HCT116 (cell line): ENCODE measurements around the gene PLA2G2C. TPM values are rescaled to one million over a fixed set of nuclear protein-coding genes. Genes with fewer than 3 reads are reported as not detected.

Experiments
- ATAC-seq: fragments of 200-7000 bp; cut with Tn5 transposase; 2 replicates; pipeline ENCODE4 v1.9.1; 2020; ENCODE audit warnings: mild to moderate bottlenecking, moderate library complexity
- BruUV-seq: library from RNA; stranded (reverse); fragments of 400-500 nt; replicated peaks from 2 replicates; lab custom pipeline; 2021; lab: Mats Ljungman, UMichigan
- CTCF ChIA-PET: fragments of 300-600 bp; sonication (Branson Sonifier 250); formaldehyde crosslinking; loops from one replicate; lab custom pipeline; 2021; ENCODE audit warnings: antibody characterized with exemption; lab: Charles Lee
- POLR2A ChIA-PET: fragments of 300-600, 350-600 bp; sonication (Branson Sonifier 250); formaldehyde crosslinking; loops from one replicate; lab custom pipeline; 2021; ENCODE audit warnings: antibody characterized with exemption; lab: Charles Lee
- RAD21 ChIA-PET, 2 experiments: fragments of 300-600 bp; sonication (Branson Sonifier 250); formaldehyde crosslinking; loops; one replicate each; lab custom pipeline; 2023; ENCODE audit warnings: low total read pairs in 2 of 2; ENCODE audit not compliant: uncharacterized antibody in 2 of 2, unreplicated experiment in 2 of 2, low non-redundant PET in 1 of 2; lab: Charles Lee
- DNase-seq: peaks from one replicate; pipeline ENCODE4 v3.0.0-alpha.2; 2010; ENCODE audit warnings: low read depth, low spot score
- H2AFZ ChIP-seq: fragments of 200-600 bp; shearing (Covaris generic), sonication (generic); 2 replicates; pipeline ENCODE4 v1.6.1; 2017; ENCODE audit warnings: low read depth, mixed run types, mixed read lengths, antibody characterized with exemption, low read length; ENCODE audit not compliant: poor library complexity, severe bottlenecking
- H3K27ac ChIP-seq: 2 replicates; pipeline ENCODE4 v1.5.1; 2012; ENCODE audit warnings: low read depth, low read length
- H3K27me3 ChIP-seq: fragments of 200-600 bp; sonication (generic); 2 replicates; pipeline ENCODE4 v1.6.1; 2016; ENCODE audit warnings: mixed run types, low read length, mixed read lengths; ENCODE audit not compliant: insufficient read depth
- H3K36me3 ChIP-seq, 2 experiments: fragments of 200-500 bp in 1 of 2; fragments of 200-600 bp in 1 of 2; sonication (Bioruptor generic) in 1 of 2; sonication (generic) in 1 of 2; 2 replicates each; pipeline versions ENCODE4 v1.5.1 to v1.6.1; 2014 to 2016; ENCODE audit warnings: low read length in 2 of 2, inconsistent platforms in 1 of 2, mixed read lengths in 1 of 2, mixed run types in 1 of 2; ENCODE audit not compliant: insufficient read depth in 2 of 2, control insufficient read depth in 1 of 2
- H3K4me1 ChIP-seq, 2 experiments: fragments of 200-600 bp in 1 of 2; sonication (generic) in 1 of 2; 2 replicates each; pipeline versions ENCODE4 v1.5.1 to v1.6.1; 2012 to 2017; ENCODE audit warnings: low read length in 2 of 2, inconsistent platforms in 1 of 2, mild to moderate bottlenecking in 1 of 2, mixed read lengths in 1 of 2, mixed run types in 1 of 2, moderate library complexity in 1 of 2; ENCODE audit not compliant: insufficient read depth in 2 of 2, control insufficient read depth in 1 of 2
- H3K4me2 ChIP-seq: fragments of 200-600 bp; sonication (generic); 2 replicates; pipeline ENCODE4 v1.6.1; 2017; ENCODE audit warnings: mixed run types, low read length, mixed read lengths
- H3K4me3 ChIP-seq, 2 experiments: fragments of 200-600 bp in 1 of 2; sonication (generic) in 1 of 2; replicated peaks in 1 of 2; 2 replicates each; pipeline ENCODE4 v1.5.1; 2011 to 2016; ENCODE audit warnings: low read length in 2 of 2, control low read depth in 1 of 2, low read depth in 1 of 2, mild to moderate bottlenecking in 1 of 2, mixed read lengths in 1 of 2, mixed run types in 1 of 2
- H3K79me2 ChIP-seq: fragments of 200-600 bp; sonication (generic); 2 replicates; pipeline ENCODE4 v1.6.1; 2017; ENCODE audit warnings: mild to moderate bottlenecking, mixed run types, low read length, moderate library complexity, mixed read lengths; ENCODE audit not compliant: insufficient read depth
- H3K9ac ChIP-seq: fragments of 200-600 bp; sonication (generic); 2 replicates; pipeline ENCODE4 v1.6.1; 2016; ENCODE audit warnings: low read length, mixed read lengths
- H3K9me2 ChIP-seq: fragments of 200-600 bp; sonication (generic), shearing (Covaris generic); 2 replicates; pipeline ENCODE4 v1.6.1; 2017; ENCODE audit warnings: mixed run types, mild to moderate bottlenecking, moderate library complexity; ENCODE audit not compliant: insufficient read depth
- H3K9me3 ChIP-seq, 2 experiments: fragments of 200-500 bp in 1 of 2; fragments of 200-600 bp in 1 of 2; sonication (Bioruptor generic) in 1 of 2; sonication (generic) in 1 of 2; 2 replicates each; pipeline ENCODE4 v1.6.1; 2014 to 2017; ENCODE audit warnings: low read length in 2 of 2, mixed read lengths in 2 of 2, inconsistent platforms in 1 of 2, low read depth in 1 of 2, mild to moderate bottlenecking in 1 of 2, mixed run types in 1 of 2, moderate library complexity in 1 of 2; ENCODE audit not compliant: control insufficient read depth in 1 of 2, insufficient read depth in 1 of 2
- H4K20me1 ChIP-seq: fragments of 200-600 bp; sonication (generic), shearing (Covaris generic); 2 replicates; pipeline ENCODE4 v1.6.1; 2017; ENCODE audit warnings: mixed run types, mild to moderate bottlenecking, moderate library complexity; ENCODE audit not compliant: insufficient read depth
- CBX3 ChIP-seq: IDR thresholded peaks from 2 replicates; pipeline ENCODE4 v1.6.1; 2012; ENCODE audit warnings: low read depth
- EGR1 ChIP-seq: IDR thresholded peaks from 2 replicates; pipeline ENCODE4 v1.6.1; 2012; ENCODE audit warnings: low read depth
- ELF1 ChIP-seq: IDR thresholded peaks from 2 replicates; pipeline ENCODE4 v1.6.1; 2012; ENCODE audit warnings: low read depth, borderline replicate concordance
- EZH2 ChIP-seq: fragments of 200-600 bp; sonication (generic); IDR thresholded peaks from 2 replicates; pipeline ENCODE4 v1.6.1; 2017; ENCODE audit warnings: antibody characterized with exemption, mixed run types
- EZH2phosphoT487 ChIP-seq: fragments of 200-600 bp; IDR thresholded peaks from 2 replicates; pipeline ENCODE4 v1.6.1; 2018; ENCODE audit warnings: antibody characterized with exemption, borderline replicate concordance
- FOSL1 ChIP-seq: IDR thresholded peaks from 2 replicates; pipeline ENCODE4 v1.6.1; 2012; ENCODE audit warnings: low read depth
- POLR2A ChIP-seq: IDR thresholded peaks from 2 replicates; pipeline ENCODE4 v1.7.0; 2011; ENCODE audit warnings: borderline replicate concordance; ENCODE audit not compliant: insufficient read depth, insufficient read length; ENCODE audit errors: extremely low read depth
- POLR2AphosphoS5 ChIP-seq: IDR thresholded peaks from 2 replicates; pipeline ENCODE4 v1.6.1; 2011; ENCODE audit warnings: mild to moderate bottlenecking, low read depth, low read length, moderate library complexity
- SIN3A ChIP-seq: IDR thresholded peaks from 2 replicates; pipeline ENCODE4 v1.6.1; 2012; ENCODE audit warnings: low read depth
- SP1 ChIP-seq: IDR thresholded peaks from 2 replicates; pipeline ENCODE4 v1.6.1; 2012; ENCODE audit warnings: low read depth
- TCF7L2 ChIP-seq: IDR thresholded peaks from 2 replicates; pipeline ENCODE4 v1.7.0; 2011; ENCODE audit warnings: borderline replicate concordance, inconsistent platforms; ENCODE audit not compliant: insufficient read depth, insufficient read length; ENCODE audit errors: extremely low read depth
- YY1 ChIP-seq: IDR thresholded peaks from 2 replicates; pipeline ENCODE4 v1.6.1; 2011; ENCODE audit warnings: low read length, low read depth, moderate library complexity, mild to moderate bottlenecking; ENCODE audit not compliant: insufficient replicate concordance; ENCODE audit errors: extremely low read depth
- ZFX ChIP-seq: fragments of 450-650 bp; IDR thresholded peaks from 2 replicates; pipeline ENCODE4 v1.6.1; 2017
- ZNF274 ChIP-seq: fragments of 200-500 bp; sonication (Bioruptor generic); IDR thresholded peaks from 2 replicates; pipeline ENCODE4 v1.6.1; 2014; ENCODE audit warnings: mild to moderate bottlenecking, low read depth, low read length, inconsistent platforms
- intact Hi-C: fragments of 100-400 bp; cut with micrococcal nuclease; formaldehyde crosslinking; loops from 2 replicates; pipeline ENCODE4 v1.10.0; 2022
- total RNA-seq: library from RNA; stranded (reverse); gene quantifications from one replicate; pipeline ENCODE4 v1.2.1, GENCODE V29; 2021; ENCODE audit not compliant: unreplicated experiment
- TF ChIP-seq, protein P1 (sequence below): IDR thresholded peaks from 2 replicates; pipeline ENCODE4 v1.6.1; 2012; ENCODE audit warnings: low read depth
- TF ChIP-seq, protein P2 (sequence below): IDR thresholded peaks from 2 replicates; pipeline ENCODE4 v1.6.1; 2012
- TF ChIP-seq, protein P3 (sequence below), 3 experiments: fragments of 200-600 bp in 1 of 3; sonication (generic) in 1 of 3; IDR thresholded peaks in 2 of 3; conservative IDR thresholded peaks in 1 of 3; 2 replicates each; pipeline ENCODE4 v1.5.1; 2012 to 2017; ENCODE audit warnings: low read depth in 2 of 3, low read length in 2 of 3, antibody characterized with exemption in 1 of 3, borderline replicate concordance in 1 of 3, control low read depth in 1 of 3, mild to moderate bottlenecking in 1 of 3, mixed read lengths in 1 of 3, mixed run types in 1 of 3, moderate library complexity in 1 of 3; ENCODE audit not compliant: insufficient read depth in 1 of 3

PLA2G2C gene
- total RNA-seq, 1 experiment from 2014 or later = not detected

DNA sequence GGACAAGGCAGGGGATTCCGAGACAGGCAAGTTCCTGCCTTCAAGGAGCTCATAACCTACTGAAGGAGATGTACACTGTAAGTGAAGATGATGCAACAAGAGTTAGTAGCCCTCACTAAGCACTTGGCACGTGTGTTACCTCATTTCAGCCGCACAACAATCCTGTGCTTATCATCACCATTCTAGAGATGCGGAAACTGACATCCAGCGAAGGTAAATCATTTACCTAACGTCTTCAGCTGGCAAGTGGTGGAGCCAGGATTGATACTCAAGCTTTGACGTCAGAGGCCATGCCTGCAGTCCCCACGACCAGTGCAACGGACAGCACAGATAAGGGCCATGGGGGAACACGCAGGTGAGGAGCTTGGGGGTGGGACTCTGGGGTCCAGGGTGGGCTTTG lies 3.3 kb downstream of the PLA2G2C start (continued):
- TF ChIP-seq, protein P1, sequence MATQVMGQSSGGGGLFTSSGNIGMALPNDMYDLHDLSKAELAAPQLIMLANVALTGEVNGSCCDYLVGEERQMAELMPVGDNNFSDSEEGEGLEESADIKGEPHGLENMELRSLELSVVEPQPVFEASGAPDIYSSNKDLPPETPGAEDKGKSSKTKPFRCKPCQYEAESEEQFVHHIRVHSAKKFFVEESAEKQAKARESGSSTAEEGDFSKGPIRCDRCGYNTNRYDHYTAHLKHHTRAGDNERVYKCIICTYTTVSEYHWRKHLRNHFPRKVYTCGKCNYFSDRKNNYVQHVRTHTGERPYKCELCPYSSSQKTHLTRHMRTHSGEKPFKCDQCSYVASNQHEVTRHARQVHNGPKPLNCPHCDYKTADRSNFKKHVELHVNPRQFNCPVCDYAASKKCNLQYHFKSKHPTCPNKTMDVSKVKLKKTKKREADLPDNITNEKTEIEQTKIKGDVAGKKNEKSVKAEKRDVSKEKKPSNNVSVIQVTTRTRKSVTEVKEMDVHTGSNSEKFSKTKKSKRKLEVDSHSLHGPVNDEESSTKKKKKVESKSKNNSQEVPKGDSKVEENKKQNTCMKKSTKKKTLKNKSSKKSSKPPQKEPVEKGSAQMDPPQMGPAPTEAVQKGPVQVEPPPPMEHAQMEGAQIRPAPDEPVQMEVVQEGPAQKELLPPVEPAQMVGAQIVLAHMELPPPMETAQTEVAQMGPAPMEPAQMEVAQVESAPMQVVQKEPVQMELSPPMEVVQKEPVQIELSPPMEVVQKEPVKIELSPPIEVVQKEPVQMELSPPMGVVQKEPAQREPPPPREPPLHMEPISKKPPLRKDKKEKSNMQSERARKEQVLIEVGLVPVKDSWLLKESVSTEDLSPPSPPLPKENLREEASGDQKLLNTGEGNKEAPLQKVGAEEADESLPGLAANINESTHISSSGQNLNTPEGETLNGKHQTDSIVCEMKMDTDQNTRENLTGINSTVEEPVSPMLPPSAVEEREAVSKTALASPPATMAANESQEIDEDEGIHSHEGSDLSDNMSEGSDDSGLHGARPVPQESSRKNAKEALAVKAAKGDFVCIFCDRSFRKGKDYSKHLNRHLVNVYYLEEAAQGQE = no peak
- TF ChIP-seq TCF7L2 = no peak
- no peak for TF ChIP-seq FOSL1
- TF ChIP-seq, protein P2, sequence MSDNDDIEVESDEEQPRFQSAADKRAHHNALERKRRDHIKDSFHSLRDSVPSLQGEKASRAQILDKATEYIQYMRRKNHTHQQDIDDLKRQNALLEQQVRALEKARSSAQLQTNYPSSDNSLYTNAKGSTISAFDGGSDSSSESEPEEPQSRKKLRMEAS = no peak
- TF ChIP-seq SIN3A = no peak
- no peak for TF ChIP-seq EZH2phosphoT487

DNA sequence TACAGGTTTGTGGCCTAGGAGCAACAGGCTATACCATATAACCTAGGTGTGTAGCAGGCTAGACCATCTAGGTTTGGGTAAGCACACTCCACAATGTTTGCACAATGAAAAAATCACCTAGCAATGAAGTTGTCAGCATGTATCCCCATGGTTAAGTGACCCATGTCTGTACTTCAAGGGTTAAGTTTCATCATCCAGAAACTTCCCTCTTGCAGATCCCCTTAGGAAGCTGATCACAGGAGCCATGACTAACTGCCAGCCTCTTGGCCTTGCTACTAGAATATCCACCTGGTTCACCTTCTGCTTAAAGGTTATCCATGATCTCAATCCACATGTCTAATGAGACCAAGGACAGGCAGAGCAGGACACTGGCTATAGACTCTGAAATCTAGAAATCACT lies 3.9 kb downstream of the PLA2G2C start:
- ATAC-seq (no peak), DNase-seq (no peak)
- ChIA-PET CTCF (no interaction called here), POLR2A (no interaction called here), RAD21 (no interaction called here)
- H2AFZ ChIP-seq = no peak overlapping the region
- no peak overlapping the region for H3K27ac ChIP-seq
- no peaks in the 10 kb centered on the region for H3K36me3 ChIP-seq
- no peaks in the 10 kb centered on the region for H3K79me2 ChIP-seq
- no peaks in the 10 kb centered on the region for H3K27me3 ChIP-seq
- intact Hi-C loops = no loop called here
- H3K9me2 ChIP-seq = no peaks in the 10 kb centered on the region
- H3K4me1 ChIP-seq = no peaks in the 10 kb centered on the region
- no peaks in the 10 kb centered on the region for H4K20me1 ChIP-seq
- H3K9me3 ChIP-seq = no peaks in the 10 kb centered on the region
- H3K9ac ChIP-seq = no peak overlapping the region
- no TSS peak for BruUV-seq
- H3K4me3 ChIP-seq = no peak overlapping the region
- no peak overlapping the region for H3K4me2 ChIP-seq
- no peak for TF ChIP-seq ZFX
- TF ChIP-seq FOSL1 = no peak
- no peak for TF ChIP-seq YY1
- TF ChIP-seq, protein P3, sequence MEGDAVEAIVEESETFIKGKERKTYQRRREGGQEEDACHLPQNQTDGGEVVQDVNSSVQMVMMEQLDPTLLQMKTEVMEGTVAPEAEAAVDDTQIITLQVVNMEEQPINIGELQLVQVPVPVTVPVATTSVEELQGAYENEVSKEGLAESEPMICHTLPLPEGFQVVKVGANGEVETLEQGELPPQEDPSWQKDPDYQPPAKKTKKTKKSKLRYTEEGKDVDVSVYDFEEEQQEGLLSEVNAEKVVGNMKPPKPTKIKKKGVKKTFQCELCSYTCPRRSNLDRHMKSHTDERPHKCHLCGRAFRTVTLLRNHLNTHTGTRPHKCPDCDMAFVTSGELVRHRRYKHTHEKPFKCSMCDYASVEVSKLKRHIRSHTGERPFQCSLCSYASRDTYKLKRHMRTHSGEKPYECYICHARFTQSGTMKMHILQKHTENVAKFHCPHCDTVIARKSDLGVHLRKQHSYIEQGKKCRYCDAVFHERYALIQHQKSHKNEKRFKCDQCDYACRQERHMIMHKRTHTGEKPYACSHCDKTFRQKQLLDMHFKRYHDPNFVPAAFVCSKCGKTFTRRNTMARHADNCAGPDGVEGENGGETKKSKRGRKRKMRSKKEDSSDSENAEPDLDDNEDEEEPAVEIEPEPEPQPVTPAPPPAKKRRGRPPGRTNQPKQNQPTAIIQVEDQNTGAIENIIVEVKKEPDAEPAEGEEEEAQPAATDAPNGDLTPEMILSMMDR (IDR thresholded peaks at IDR 0.05 in 2 of 3, conservative IDR thresholded peaks at IDR 0.05 in 1 of 3; ENCODE audit: borderline replicate concordance in 1 of 3, insufficient read depth in 1 of 3, low read depth in 2 of 3, low read length in 2 of 3) = no peak
- TF ChIP-seq, protein P2 = no peak
- no peak for TF ChIP-seq SP1
- TF ChIP-seq, protein P1 = no peak
- no peak for TF ChIP-seq ZNF274
- no peak for TF ChIP-seq SIN3A
- TF ChIP-seq EGR1 = no peak
- no peak for TF ChIP-seq CBX3
- TF ChIP-seq ELF1 = no peak
- no peak for TF ChIP-seq POLR2A
- TF ChIP-seq POLR2AphosphoS5 = no peak
- no peak for TF ChIP-seq EZH2
